Duodenal mucosa (tissue), 2 donors: ENCODE results near the gene RHCE.
"Not testable (repeated sequence)": the region's sequence is repeated elsewhere in the genome, so short reads cannot be mapped to it uniquely, and the experiment has no call there.

Source experiments
- H3K27ac ChIP-seq: one replicate; pipeline ENCODE4 v1.7.0; 2013; ENCODE audit warnings: low read depth, low read length
- H3K27me3 ChIP-seq, 2 donors: one replicate each; pipeline ENCODE4 v1.7.0; 2013; ENCODE audit warnings: low read length in 2 of 2, control low read depth in 1 of 2; ENCODE audit not compliant: insufficient read depth in 2 of 2, control insufficient read depth in 1 of 2
- H3K36me3 ChIP-seq, 2 donors: one replicate each; pipeline ENCODE4 v1.7.0; 2013; ENCODE audit warnings: low read length in 2 of 2, control low read depth in 1 of 2; ENCODE audit not compliant: insufficient read depth in 2 of 2, control insufficient read depth in 1 of 2
- H3K4me1 ChIP-seq, 2 donors: one replicate each; pipeline ENCODE4 v1.7.0; 2013; ENCODE audit warnings: low read length in 2 of 2, control low read depth in 1 of 2; ENCODE audit not compliant: insufficient read depth in 2 of 2, control insufficient read depth in 1 of 2
- H3K4me3 ChIP-seq, 2 donors: one replicate each; pipeline ENCODE4 v1.7.0; 2013; ENCODE audit warnings: low read length in 2 of 2, low read depth in 1 of 2
- H3K9ac ChIP-seq, 2 donors: one replicate each; pipeline ENCODE4 v1.7.0; 2013; ENCODE audit warnings: low read length in 2 of 2, low read depth in 1 of 2
- H3K9me3 ChIP-seq, 2 donors: one replicate each; pipeline ENCODE4 v1.7.0; 2013; ENCODE audit warnings: low read length in 2 of 2, control low read depth in 1 of 2; ENCODE audit not compliant: control insufficient read depth in 1 of 2

The RHCE gene

DNA sequence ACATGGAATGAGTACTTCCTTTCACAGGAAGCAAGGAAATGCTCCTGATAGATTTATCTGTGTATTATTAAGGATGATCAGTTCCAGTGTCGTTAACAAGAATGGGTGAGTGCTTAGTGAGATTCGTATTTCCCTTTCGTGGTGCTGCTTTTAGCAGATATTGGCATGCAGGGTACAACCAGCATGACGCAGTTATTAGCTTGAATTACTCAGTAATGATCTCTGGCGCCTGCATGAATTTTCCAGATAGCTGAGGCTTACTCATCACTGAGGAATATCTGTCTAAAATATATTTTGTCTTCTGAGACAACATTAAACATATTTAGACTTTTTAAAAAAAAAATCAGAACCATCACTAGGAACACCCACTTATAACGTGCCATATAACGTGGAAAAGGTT is 48.9 kb downstream of the RHCE start:
- H3K4me1 ChIP-seq, H3K36me3 ChIP-seq, H3K27me3 ChIP-seq, H3K4me3 ChIP-seq, H3K9me3 ChIP-seq, H3K9ac ChIP-seq, H3K27ac ChIP-seq: not testable (repeated sequence)

DNA sequence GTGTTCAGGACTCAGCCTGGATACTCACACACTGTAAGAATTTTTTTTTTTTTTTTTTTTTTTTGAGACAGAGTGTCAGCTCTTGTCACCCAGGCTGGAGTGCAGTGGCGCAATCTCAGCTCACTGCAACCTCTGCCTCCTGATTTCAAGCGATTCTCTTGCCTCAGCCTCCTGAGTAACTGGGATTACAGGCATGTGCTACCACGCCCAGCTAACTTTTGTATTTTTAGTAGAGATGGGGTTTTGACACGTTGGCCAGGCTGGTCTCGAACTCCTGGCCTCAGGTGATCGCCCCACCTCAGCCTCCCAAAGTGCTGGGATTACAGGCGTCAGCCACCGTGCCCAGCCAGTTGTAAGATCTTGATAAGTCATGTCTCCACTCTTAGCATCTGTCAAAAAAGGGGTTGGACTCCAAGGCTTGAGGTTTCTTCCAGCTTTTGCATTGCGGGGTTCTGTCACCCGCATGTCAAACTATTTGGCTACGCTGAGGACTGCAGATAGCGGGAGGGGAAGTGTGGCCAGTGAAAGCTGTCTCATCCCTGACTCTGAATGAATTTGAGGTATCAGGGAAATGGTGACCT is 50.8 kb downstream of the RHCE start:
- not testable (repeated sequence) for H3K27me3 ChIP-seq, H3K9ac ChIP-seq, H3K9me3 ChIP-seq, H3K27ac ChIP-seq, H3K4me3 ChIP-seq, H3K4me1 ChIP-seq, H3K36me3 ChIP-seq

DNA sequence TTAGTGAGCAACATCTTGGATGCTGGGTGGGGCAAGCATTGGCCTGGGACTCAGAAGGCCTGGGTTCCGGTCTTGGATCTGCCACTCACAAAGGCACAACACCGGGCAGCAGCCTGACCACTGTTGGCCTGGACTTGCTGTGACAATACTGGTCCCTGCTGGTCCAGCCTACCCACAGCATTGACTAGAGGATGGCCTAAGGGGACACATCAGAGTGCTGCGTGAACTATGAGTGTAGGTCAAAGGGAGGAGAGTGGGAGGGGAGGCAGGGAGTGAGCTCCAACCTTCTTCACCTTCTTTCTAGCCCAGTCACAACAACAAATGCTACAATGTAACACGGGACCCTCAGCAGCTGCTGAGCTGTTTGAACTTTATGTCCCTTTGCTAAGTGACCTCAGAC is 51.4 kb downstream of the RHCE start:
- H3K9ac ChIP-seq, result no peak overlapping the region
- no peak overlapping the region for H3K4me3 ChIP-seq
- no peaks in the 10 kb centered on the region for H3K27me3 ChIP-seq
- H3K36me3 ChIP-seq, result no peaks in the 10 kb centered on the region
- no peaks in the 10 kb centered on the region for H3K4me1 ChIP-seq
- no peaks in the 10 kb centered on the region for H3K9me3 ChIP-seq
- H3K27ac ChIP-seq, result no peak overlapping the region

DNA sequence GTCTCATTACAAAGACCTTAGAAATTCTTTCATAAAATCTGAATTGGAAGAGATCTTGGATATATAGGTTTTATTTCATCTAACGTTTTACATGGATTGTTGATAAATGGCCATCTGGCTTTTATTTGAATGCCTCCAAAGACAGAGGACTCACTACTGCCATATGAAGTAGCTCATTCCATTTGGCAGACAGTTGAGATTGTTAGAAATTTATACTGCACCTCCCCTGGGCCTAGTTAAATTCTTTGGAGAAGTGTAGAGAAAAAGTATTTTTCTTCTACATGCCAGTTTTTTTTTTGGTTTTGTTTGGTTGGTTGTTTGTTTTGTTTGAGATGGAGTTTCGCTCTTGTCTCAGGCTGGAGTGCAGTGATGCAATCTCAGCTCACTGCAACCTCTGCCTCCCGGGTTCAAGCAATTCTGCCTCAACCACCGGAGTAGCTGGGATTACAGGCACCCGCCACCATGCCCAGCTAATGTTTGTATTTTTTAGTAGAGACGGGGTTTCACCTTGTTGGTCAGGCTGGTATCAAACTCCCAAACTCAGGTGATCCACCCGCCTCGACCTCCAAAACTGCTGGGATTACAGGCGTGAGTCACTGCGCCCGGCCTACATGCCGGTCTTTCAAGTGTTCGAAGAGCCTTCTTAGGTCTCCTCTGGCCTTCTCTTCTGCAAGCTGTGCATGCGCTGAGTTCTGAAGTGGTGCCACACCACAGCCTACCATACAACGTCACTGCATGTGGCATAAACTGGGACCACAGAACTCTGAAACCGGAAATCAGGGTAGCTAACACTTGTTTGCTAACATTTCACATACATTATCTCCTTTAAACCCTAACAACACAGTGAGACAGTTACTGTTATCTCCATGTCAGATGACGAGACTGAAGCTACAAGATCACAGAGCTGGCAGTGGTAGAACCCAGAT is 57.7 kb downstream of the RHCE start:
- H3K9me3 ChIP-seq, H3K27me3 ChIP-seq, H3K27ac ChIP-seq, H3K4me3 ChIP-seq, H3K9ac ChIP-seq, H3K4me1 ChIP-seq: not testable (repeated sequence)
- peaks cover 23 to 32% of the 10 kb centered on the region in 2 donors for H3K36me3 ChIP-seq

DNA sequence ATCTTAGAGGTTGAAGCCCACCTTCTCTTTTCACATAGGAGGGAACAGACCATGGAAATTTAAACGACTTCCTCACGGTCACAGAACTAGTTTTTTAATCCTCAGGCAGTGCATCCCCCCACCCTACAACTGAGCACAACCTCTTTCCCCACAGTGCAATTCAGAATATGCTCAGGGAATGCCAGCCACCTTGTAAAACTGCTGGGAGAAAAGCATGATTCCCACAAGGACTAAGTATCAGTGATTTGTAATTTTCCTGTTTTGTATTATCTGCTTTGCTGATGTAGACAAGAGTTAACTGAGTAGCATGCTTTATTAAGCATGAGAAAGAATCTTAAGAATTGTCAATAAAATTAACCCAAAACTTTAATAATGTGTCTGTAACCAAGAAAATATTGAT is 58.7 kb downstream of the RHCE start:
- Histone ChIP-seq H3K27me3 (no peaks in the 10 kb centered on the region), H3K27ac (no peak overlapping the region), H3K36me3 (peaks cover 23 to 38% of the 10 kb centered on the region in 2 donors), H3K4me3 (no peak overlapping the region), H3K9ac (no peak overlapping the region), H3K4me1 (no peaks in the 10 kb centered on the region), H3K9me3 (no peaks in the 10 kb centered on the region)

DNA sequence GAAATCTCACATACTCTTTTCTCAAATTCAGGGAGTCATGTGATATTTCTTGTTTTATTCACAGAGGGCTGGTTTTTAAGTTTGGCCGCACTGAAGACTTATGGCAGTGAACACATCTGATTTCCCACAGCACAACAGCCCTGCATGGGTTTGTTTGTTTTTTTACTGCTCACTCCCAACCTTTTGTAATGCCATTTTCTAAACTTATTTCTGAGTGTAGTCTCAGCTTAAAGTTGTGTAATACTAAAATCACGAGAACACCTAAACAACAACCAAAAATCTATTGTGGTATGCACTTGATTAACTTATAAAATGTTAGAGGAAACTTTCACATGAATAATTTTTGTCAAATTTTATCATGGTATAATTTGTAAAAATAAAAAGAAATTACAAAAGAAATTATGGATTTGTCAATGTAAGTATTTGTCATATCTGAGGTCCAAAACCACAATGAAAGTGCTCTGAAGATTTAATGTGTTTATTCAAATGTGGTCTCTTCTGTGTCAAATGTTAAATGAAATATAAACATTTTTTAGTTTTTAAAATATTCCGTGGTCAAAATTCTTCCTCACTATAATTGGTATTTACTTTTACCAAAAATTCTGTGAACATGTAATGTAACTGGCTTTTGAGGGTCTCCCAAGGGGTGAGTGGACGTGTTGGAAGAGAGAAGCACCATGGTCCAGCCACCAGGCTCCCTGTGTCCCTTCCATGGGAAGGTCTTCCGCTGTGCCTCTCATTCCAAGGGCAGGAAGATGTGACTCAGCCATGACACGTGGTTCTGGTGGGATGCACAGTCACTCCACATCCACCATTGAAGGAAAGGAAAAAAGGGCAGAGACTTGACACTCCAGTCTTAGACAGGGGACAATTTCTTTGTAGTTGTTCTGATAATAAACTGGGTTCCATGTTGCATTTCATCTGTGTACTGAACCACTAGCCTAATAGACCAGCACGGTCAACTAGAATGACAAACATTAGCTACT is 59.7 kb downstream of the RHCE start:
- H3K36me3 ChIP-seq, result peaks cover 23 to 48% of the 10 kb centered on the region in 2 donors
- no peaks in the 10 kb centered on the region for H3K27me3 ChIP-seq
- H3K27ac ChIP-seq, result no peak overlapping the region
- H3K4me1 ChIP-seq, result no peaks in the 10 kb centered on the region
- H3K4me3 ChIP-seq, result no peak overlapping the region
- H3K9ac ChIP-seq, result no peak overlapping the region
- no peaks in the 10 kb centered on the region for H3K9me3 ChIP-seq

DNA sequence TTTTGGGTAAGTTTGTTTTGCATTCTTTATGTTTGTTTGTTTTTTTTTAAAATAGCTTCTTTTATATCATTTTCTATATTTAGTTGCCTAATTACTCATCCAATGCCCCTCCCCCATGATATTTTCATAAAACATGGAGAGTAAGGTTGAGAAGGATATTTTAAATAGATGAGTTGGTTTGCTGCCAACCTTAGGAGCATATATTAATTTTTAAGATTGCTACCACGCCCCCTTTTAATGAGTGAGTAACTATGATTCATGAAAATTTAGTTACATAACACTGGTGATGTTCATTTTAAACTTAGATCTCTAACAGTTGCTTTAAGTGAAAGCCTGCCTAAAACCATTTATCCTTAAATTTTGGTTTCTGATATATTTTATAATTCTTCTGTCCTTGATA is 63.8 kb downstream of the RHCE start:
- Histone ChIP-seq H3K4me1 (no peaks in the 10 kb centered on the region), H3K27ac (no peak overlapping the region), H3K9me3 (no peaks in the 10 kb centered on the region), H3K9ac (no peak overlapping the region), H3K27me3 (no peaks in the 10 kb centered on the region), H3K36me3 (peaks cover 26 to 67% of the 10 kb centered on the region in 2 donors), H3K4me3 (no peak overlapping the region)

DNA sequence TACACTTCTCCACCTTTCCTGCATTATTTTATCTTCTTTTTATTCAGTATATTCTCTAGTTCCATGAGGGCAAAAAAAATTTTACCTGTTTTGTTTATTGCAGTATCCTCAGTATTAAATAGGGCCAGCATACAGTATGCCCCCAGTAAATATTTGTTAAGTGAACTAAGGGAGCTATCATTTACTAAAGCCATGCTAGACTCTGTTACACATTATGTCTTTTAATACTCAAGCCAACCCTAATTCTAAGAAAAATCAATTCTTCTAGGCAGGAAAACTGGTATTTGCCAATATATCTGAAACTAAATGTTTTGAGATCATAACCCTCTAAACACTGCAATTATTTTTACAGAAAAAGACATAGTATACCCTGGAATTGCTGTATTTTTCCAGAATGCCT is 64.2 kb downstream of the RHCE start:
- no peaks in the 10 kb centered on the region for H3K27me3 ChIP-seq
- H3K9ac ChIP-seq, result no peak overlapping the region
- peaks cover 22 to 67% of the 10 kb centered on the region in 2 donors for H3K36me3 ChIP-seq
- no peaks in the 10 kb centered on the region for H3K9me3 ChIP-seq
- no peak overlapping the region for H3K4me3 ChIP-seq
- no peak overlapping the region for H3K27ac ChIP-seq
- H3K4me1 ChIP-seq, result no peaks in the 10 kb centered on the region

DNA sequence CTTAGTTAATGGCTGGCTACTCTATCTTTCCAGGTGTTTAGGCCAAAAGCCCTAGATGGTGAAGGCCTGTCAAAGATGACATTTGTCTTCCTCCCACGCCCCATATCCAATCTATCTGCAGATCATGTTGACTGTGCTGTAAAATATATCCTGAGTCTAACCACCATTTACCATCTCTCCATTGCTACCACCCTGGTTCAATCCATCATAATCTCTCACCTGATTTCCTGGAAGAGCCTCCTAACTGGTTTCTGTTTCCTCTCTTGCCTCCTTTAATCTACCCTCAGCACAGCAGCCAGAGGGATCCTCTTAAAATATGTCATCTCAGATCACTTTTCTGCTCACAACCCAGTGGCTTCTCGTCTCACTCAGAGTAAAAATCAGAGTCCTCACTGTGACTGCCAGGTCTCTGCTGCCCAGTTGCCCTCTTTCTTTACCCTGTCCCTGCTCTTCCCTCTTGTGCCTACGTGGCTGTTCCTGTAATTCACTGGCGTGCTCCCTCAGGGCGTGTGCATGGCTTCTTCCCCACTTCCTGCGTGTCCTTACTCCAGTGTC is 64.7 kb downstream of the RHCE start:
- Histone ChIP-seq H3K27me3 (no peaks in the 10 kb centered on the region), H3K9ac (no peak overlapping the region), H3K4me1 (no peaks in the 10 kb centered on the region), H3K9me3 (no peaks in the 10 kb centered on the region), H3K4me3 (no peak overlapping the region), H3K36me3 (peaks cover 17 to 64% of the 10 kb centered on the region in 2 donors), H3K27ac (no peak overlapping the region)
